K562 (cell line): ENCODE results near the gene POLR2J. TPM values are rescaled to one million over a fixed set of nuclear protein-coding genes. Genes with fewer than 3 reads are reported as not detected.

Source experiments
- ATF7 ChIP-seq: fragments of 450-650 bp; IDR thresholded peaks from 2 replicates; pipeline ENCODE4 v1.7.1; 2014; ENCODE audit warnings: mild to moderate bottlenecking, moderate library complexity
- ELF1 ChIP-seq: fragments of 200-800 bp; sonication (Bioruptor generic); IDR thresholded peaks from 2 replicates; pipeline ENCODE4 v1.6.1; 2016; ENCODE audit warnings: missing genetic modification characterization, missing compliant biosample characterization
- ETV1 ChIP-seq: fragments of 450-650 bp; conservative IDR thresholded peaks from 2 replicates; pipeline ENCODE4 v1.6.1; 2016; ENCODE audit warnings: missing genetic modification characterization, control low read depth, low read depth, missing compliant biosample characterization
- GATAD2A ChIP-seq: fragments of 450-650 bp; IDR thresholded peaks from 2 replicates; pipeline ENCODE4 v1.6.1; 2017
- HDAC8 ChIP-seq: fragments of 450-650 bp; IDR thresholded peaks from 2 replicates; pipeline ENCODE4 v1.6.1; 2016; ENCODE audit warnings: mild to moderate bottlenecking, missing genetic modification characterization, moderate library complexity, missing compliant biosample characterization
- KDM5B ChIP-seq: fragments of 200-600 bp; sonication (generic); IDR thresholded peaks from 2 replicates; pipeline ENCODE4 v1.6.1; 2012; ENCODE audit warnings: low read depth, mild to moderate bottlenecking, moderate library complexity, low read length, control low read depth, inconsistent platforms; ENCODE audit not compliant: insufficient replicate concordance
- NR2C2 ChIP-seq, 2 experiments: fragments of 200-800 bp in 1 of 2; sonication (Bioruptor generic) in 1 of 2; sonication (generic) in 1 of 2; formaldehyde crosslinking in 1 of 2; IDR thresholded peaks; 2 replicates each; pipeline versions ENCODE4 v1.6.1 to v1.8.0; 2016 to 2022; ENCODE audit warnings: mild to moderate bottlenecking in 1 of 2, missing compliant biosample characterization in 1 of 2, missing genetic modification characterization in 1 of 2, missing genetic modification reagents in 1 of 2
- OTX1 ChIP-seq: fragments of 450-650 bp; formaldehyde crosslinking; IDR thresholded peaks from 2 replicates; pipeline ENCODE4 v1.4.0; 2022; ENCODE audit warnings: mild to moderate bottlenecking
- PCBP1 ChIP-seq: fragments of 200-400 bp; formaldehyde crosslinking; IDR thresholded peaks from 2 replicates; pipeline ENCODE4 v1.6.1; 2018; ENCODE audit warnings: mild to moderate bottlenecking, low read depth, low read length; ENCODE audit not compliant: poor library complexity, severe bottlenecking
- PHB2 ChIP-seq: fragments of 450-650 bp; IDR thresholded peaks from 2 replicates; pipeline ENCODE4 v1.6.1; 2017; ENCODE audit warnings: low read depth
- POLR2AphosphoS2 ChIP-seq: IDR thresholded peaks from 2 replicates; pipeline ENCODE4 v1.6.1; 2012; ENCODE audit warnings: low read length, improper control_type of control experiment
- PYGO2 ChIP-seq: fragments of 450-650 bp; IDR thresholded peaks from 2 replicates; pipeline ENCODE4 v1.6.1; 2016; ENCODE audit warnings: mild to moderate bottlenecking, missing genetic modification characterization, moderate library complexity, missing compliant biosample characterization
- SAP30 ChIP-seq: fragments of 200-600 bp; sonication (generic); IDR thresholded peaks from 2 replicates; pipeline ENCODE4 v1.6.1; 2012; ENCODE audit warnings: borderline replicate concordance, low read depth, mild to moderate bottlenecking, moderate library complexity, low read length, control low read depth, inconsistent platforms; ENCODE audit not compliant: insufficient read depth, poor library complexity, severe bottlenecking
- SRF ChIP-seq, 2 experiments: fragments of 250-450, 450-650 bp in 1 of 2; sonication (Bioruptor Pico) in 1 of 2; sonication (generic) in 1 of 2; formaldehyde crosslinking; IDR thresholded peaks; 2 replicates each; pipeline versions ENCODE4 v1.5.0 to v1.5.1; 2020 to 2022; ENCODE audit warnings: mild to moderate bottlenecking in 1 of 2, missing genetic modification reagents in 1 of 2
- THRAP3 ChIP-seq: fragments of 450-650 bp; IDR thresholded peaks from 2 replicates; pipeline ENCODE4 v1.6.1; 2016; ENCODE audit warnings: mild to moderate bottlenecking, inconsistent platforms, borderline replicate concordance
- ZNF253 ChIP-seq: fragments of 250-450 bp; sonication (Bioruptor Pico); conservative IDR thresholded peaks from 2 replicates; pipeline ENCODE4 v1.6.1; 2021; ENCODE audit warnings: mild to moderate bottlenecking
- polyA plus RNA-seq, 8 experiments: library from polyadenylated mRNA; depleted of rRNA in 4 of 8; stranded (reverse) in 5 of 8; unstranded in 3 of 8; fragments of >200 nt; fragmentation: Nextera tagmentation in 2 of 8; fragmentation: Illumina TruSeq in 1 of 8; extraction: Ambion mirVana in 2 of 8; extraction: Trizol in 1 of 8; gene quantifications; 2 replicates each; pipeline versions ENCODE4 v1.2.1 to v1.2.3, GENCODE V29; 2011 to 2014; ENCODE audit warnings: inconsistent platforms in 1 of 8, missing spikeins in 1 of 8
- total RNA-seq, 7 experiments: library from RNA; depleted of rRNA in 6 of 7; stranded (reverse); fragments of >200 nt in 6 of 7; fragmentation: Illumina TruSeq in 2 of 7; extraction: Trizol in 2 of 7; gene quantifications; 2 replicates each; pipeline versions ENCODE4 v1.2.1 to v1.2.3, GENCODE V29; 2011 to 2021; ENCODE audit warnings: low replicate concordance in 1 of 7
- TF ChIP-seq, protein P1 (sequence below), 2 experiments: fragments of 450-650 bp in 1 of 2; sonication (generic) in 1 of 2; formaldehyde crosslinking in 1 of 2; IDR thresholded peaks in 1 of 2; conservative IDR thresholded peaks in 1 of 2; 2 replicates each; pipeline versions ENCODE4 v1.6.1 to v1.8.1; 2016 to 2023; ENCODE audit warnings: mild to moderate bottlenecking in 2 of 2, moderate library complexity in 2 of 2, inconsistent platforms in 1 of 2, missing genetic modification reagents in 1 of 2
- TF ChIP-seq, protein P2 (sequence below): fragments of 450-650 bp; IDR thresholded peaks from 2 replicates; pipeline ENCODE4 v1.6.1; 2016; ENCODE audit warnings: missing biosample characterization, missing genetic modification characterization
- TF ChIP-seq, protein P3 (sequence below): fragments of 200-800 bp; sonication (Bioruptor generic); IDR thresholded peaks from 2 replicates; pipeline ENCODE4 v1.6.1; 2017; ENCODE audit warnings: missing genetic modification characterization, missing compliant biosample characterization
- TF ChIP-seq, protein P4 (sequence below): fragments of 450-650 bp; formaldehyde crosslinking; IDR thresholded peaks from 2 replicates; pipeline ENCODE4 v1.4.0; 2020; ENCODE audit warnings: mild to moderate bottlenecking, moderate library complexity

POLR2J gene
- total and polyA plus RNA-seq, 9 of the 15 experiments (the other 6 are each of a cell fraction or from before 2014, with no cell fraction given): 32.3 to 220 (median 113) TPM

DNA sequence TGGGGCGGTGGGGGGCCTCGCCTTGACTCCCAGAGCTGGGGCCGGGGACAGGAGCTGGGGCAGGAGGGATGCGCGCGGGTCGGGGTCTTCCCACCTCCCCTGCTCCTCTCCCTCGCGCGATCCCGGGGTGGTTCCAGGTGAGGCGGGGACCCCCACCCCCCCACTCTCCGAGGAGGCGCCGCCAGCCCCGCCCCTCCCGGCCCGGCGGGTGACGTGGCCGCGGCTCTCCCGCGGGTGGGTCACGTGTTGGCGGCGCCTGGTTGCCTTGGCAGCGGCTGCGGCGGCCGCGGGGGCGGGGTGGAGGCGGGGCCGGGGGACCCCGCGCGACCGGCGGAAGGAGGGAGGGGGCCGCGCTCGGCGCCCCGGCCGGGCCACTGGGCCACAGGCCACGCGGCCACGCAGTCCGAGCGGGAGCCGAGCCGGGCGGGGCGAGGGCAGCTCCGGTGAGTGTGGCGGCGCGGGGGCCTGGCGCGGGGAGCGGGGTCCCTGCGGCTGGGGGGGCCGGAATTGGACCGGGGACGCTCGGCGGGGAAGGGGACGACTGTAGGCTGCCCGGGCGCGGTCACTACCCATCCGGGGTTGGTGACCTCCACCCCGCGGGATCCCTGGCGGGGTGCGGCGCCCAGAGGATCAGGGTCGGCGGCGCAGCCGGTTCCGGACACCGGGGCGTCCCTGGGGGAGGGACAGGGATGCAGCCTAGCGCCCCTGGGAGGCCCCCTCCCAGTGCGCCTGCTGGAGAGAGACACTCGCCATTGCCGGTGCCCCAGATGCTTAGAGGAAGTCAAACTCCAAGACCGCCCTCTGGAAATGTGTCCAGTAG, 45.3 kb downstream of the POLR2J start, which contains the start of gene ORAI2 (continued):
- TF ChIP-seq, protein P1, sequence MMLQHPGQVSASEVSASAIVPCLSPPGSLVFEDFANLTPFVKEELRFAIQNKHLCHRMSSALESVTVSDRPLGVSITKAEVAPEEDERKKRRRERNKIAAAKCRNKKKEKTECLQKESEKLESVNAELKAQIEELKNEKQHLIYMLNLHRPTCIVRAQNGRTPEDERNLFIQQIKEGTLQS (IDR thresholded peaks at IDR 0.05): peak; percentile 21; the same call in 1 of the 2 replicates
- TF ChIP-seq, protein P1 (CRISPR knock-in tag; conservative IDR thresholded peaks at IDR 0.05): no peak
- peak; percentile 48 for TF ChIP-seq SAP30
- TF ChIP-seq OTX1 (CRISPR knock-in tag): no peak
- 0 out of 2 replicates have a peak, but pooled peaks have one; percentile 30 for TF ChIP-seq GATAD2A
- no peak for TF ChIP-seq PYGO2 (tag)
- no peak for TF ChIP-seq HDAC8 (tag)
- no peak for TF ChIP-seq NR2C2 (CRISPR knock-in tag; IDR thresholded peaks at IDR 0.05)
- peak; percentile 65 for TF ChIP-seq NR2C2 (tag; IDR thresholded peaks at IDR 0.05)
- 0 out of 4 replicates have a peak, but pooled peaks of 1 of the 2 experiments have one; percentile 17 for TF ChIP-seq SRF (CRISPR knock-in tag; IDR thresholded peaks at IDR 0.05)
- no peak for TF ChIP-seq ZNF253 (CRISPR knock-in tag)
- TF ChIP-seq ELF1 (tag): 0 out of 2 replicates have a peak, but pooled peaks have one; percentile 51
- peak; percentile 58 for TF ChIP-seq PCBP1
- no peak for TF ChIP-seq POLR2AphosphoS2
- 0 out of 2 replicates have a peak, but pooled peaks have one; percentile 8 for TF ChIP-seq ATF7
- no peak for TF ChIP-seq THRAP3
- TF ChIP-seq, protein P2, sequence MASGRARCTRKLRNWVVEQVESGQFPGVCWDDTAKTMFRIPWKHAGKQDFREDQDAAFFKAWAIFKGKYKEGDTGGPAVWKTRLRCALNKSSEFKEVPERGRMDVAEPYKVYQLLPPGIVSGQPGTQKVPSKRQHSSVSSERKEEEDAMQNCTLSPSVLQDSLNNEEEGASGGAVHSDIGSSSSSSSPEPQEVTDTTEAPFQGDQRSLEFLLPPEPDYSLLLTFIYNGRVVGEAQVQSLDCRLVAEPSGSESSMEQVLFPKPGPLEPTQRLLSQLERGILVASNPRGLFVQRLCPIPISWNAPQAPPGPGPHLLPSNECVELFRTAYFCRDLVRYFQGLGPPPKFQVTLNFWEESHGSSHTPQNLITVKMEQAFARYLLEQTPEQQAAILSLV (tag): no peak
- TF ChIP-seq, protein P3, sequence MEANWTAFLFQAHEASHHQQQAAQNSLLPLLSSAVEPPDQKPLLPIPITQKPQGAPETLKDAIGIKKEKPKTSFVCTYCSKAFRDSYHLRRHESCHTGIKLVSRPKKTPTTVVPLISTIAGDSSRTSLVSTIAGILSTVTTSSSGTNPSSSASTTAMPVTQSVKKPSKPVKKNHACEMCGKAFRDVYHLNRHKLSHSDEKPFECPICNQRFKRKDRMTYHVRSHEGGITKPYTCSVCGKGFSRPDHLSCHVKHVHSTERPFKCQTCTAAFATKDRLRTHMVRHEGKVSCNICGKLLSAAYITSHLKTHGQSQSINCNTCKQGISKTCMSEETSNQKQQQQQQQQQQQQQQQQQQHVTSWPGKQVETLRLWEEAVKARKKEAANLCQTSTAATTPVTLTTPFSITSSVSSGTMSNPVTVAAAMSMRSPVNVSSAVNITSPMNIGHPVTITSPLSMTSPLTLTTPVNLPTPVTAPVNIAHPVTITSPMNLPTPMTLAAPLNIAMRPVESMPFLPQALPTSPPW (CRISPR knock-in tag): peak; percentile 98
- peak; percentile 52 for TF ChIP-seq KDM5B
- TF ChIP-seq ETV1: peak; percentile 55
- no peak for TF ChIP-seq PHB2
- TF ChIP-seq, protein P4, sequence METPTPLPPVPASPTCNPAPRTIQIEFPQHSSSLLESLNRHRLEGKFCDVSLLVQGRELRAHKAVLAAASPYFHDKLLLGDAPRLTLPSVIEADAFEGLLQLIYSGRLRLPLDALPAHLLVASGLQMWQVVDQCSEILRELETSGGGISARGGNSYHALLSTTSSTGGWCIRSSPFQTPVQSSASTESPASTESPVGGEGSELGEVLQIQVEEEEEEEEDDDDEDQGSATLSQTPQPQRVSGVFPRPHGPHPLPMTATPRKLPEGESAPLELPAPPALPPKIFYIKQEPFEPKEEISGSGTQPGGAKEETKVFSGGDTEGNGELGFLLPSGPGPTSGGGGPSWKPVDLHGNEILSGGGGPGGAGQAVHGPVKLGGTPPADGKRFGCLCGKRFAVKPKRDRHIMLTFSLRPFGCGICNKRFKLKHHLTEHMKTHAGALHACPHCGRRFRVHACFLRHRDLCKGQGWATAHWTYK (CRISPR knock-in tag): peak; percentile 100
